ENCODE measurements around the gene ZNF628.

ZNF628 gene

GRCh38 chr19:55498246-55498840, 21.9 kb downstream of the ZNF628 start:
- Histone ChIP-seq H3K4me2 (ENCODE audit: low read length) (no peak overlapping the region), H3K9me2 (replicated peaks; ENCODE audit: control insufficient read depth, low read length) (no peaks in the 10 kb centered on the region), H3K4me3 (ENCODE audit: low read length) (no peak overlapping the region), H4K20me1 (ENCODE audit: control insufficient read depth, insufficient read depth, low read depth, low read length) (no peaks in the 10 kb centered on the region), H3K4me1 (ENCODE audit: control insufficient read depth, low read length) (peaks cover 2% of the 10 kb centered on the region), H3K9me3 (ENCODE audit: control insufficient read depth, insufficient read depth, low read length) (peaks cover 3% of the 10 kb centered on the region), H3K27ac (ENCODE audit: low read depth, low read length) (no peak overlapping the region), H3K36me3 (ENCODE audit: control insufficient read depth, low read length) (no peaks in the 10 kb centered on the region), H3K79me2 (ENCODE audit: control insufficient read depth, low read length) (no peaks in the 10 kb centered on the region), H3F3A (ENCODE audit: control insufficient read depth, insufficient read depth) (0 out of 2 replicates have a peak, but pooled peaks cover 4% of the 10 kb centered on the region), H3K27me3 (ENCODE audit: control insufficient read depth, low read length) (no peaks in the 10 kb centered on the region)
- no peak for TF ChIP-seq CTCF (IDR thresholded peaks at IDR 0.05; ENCODE audit: low read depth, low read length, poor library complexity, severe bottlenecking)
- no peak for TF ChIP-seq EZH2phosphoT487 (IDR thresholded peaks at IDR 0.05; ENCODE audit: borderline replicate concordance, low read length)

GRCh38 chr19:55500368-55500952, 24.0 kb downstream of the ZNF628 start:
- no peaks in the 10 kb centered on the region for H3K79me2 ChIP-seq (ENCODE audit: control insufficient read depth, low read length)
- no peak overlapping the region for H3K27ac ChIP-seq (ENCODE audit: low read depth, low read length)
- no peak overlapping the region for H3K4me2 ChIP-seq (ENCODE audit: low read length)
- H3K9me2 ChIP-seq (replicated peaks; ENCODE audit: control insufficient read depth, low read length): no peaks in the 10 kb centered on the region
- no peaks in the 10 kb centered on the region for H4K20me1 ChIP-seq (ENCODE audit: control insufficient read depth, insufficient read depth, low read depth, low read length)
- H3K9me3 ChIP-seq (ENCODE audit: control insufficient read depth, insufficient read depth, low read length): peaks cover 5% of the 10 kb centered on the region
- H3F3A ChIP-seq (ENCODE audit: control insufficient read depth, insufficient read depth): 0 out of 2 replicates have a peak, but pooled peaks cover 4% of the 10 kb centered on the region
- peaks cover 8% of the 10 kb centered on the region for H3K4me1 ChIP-seq (ENCODE audit: control insufficient read depth, low read length)
- H3K36me3 ChIP-seq (ENCODE audit: control insufficient read depth, low read length): no peaks in the 10 kb centered on the region
- H3K4me3 ChIP-seq (ENCODE audit: low read length): no peak overlapping the region
- H3K27me3 ChIP-seq (ENCODE audit: control insufficient read depth, low read length): no peaks in the 10 kb centered on the region
- TF ChIP-seq EZH2phosphoT487 (IDR thresholded peaks at IDR 0.05; ENCODE audit: borderline replicate concordance, low read length): no peak
- no peak for TF ChIP-seq CTCF (IDR thresholded peaks at IDR 0.05; ENCODE audit: low read depth, low read length, poor library complexity, severe bottlenecking)

- H3K9me3 ChIP-seq (ENCODE audit: control insufficient read depth, insufficient read depth, low read length): peaks cover 5% of the 10 kb centered on the region
- H3K36me3 ChIP-seq (ENCODE audit: control insufficient read depth, low read length): no peaks in the 10 kb centered on the region
- no peak overlapping the region for H3K4me3 ChIP-seq (ENCODE audit: low read length)
- no peak overlapping the region for H3K4me2 ChIP-seq (ENCODE audit: low read length)
- no peaks in the 10 kb centered on the region for H3K27me3 ChIP-seq (ENCODE audit: control insufficient read depth, low read length)
- no peaks in the 10 kb centered on the region for H3K79me2 ChIP-seq (ENCODE audit: control insufficient read depth, low read length)
- H3K9me2 ChIP-seq (replicated peaks; ENCODE audit: control insufficient read depth, low read length): no peaks in the 10 kb centered on the region
- peaks cover 8% of the 10 kb centered on the region for H3K4me1 ChIP-seq (ENCODE audit: control insufficient read depth, low read length)
- H3K27ac ChIP-seq (ENCODE audit: low read depth, low read length): no peak overlapping the region
- H4K20me1 ChIP-seq (ENCODE audit: control insufficient read depth, insufficient read depth, low read depth, low read length): no peaks in the 10 kb centered on the region
- no peak for TF ChIP-seq EZH2phosphoT487 (IDR thresholded peaks at IDR 0.05; ENCODE audit: borderline replicate concordance, low read length)
- no peak for TF ChIP-seq CTCF (IDR thresholded peaks at IDR 0.05; ENCODE audit: low read depth, low read length, poor library complexity, severe bottlenecking)
- H3F3A ChIP-seq (ENCODE audit: control insufficient read depth, insufficient read depth): 0 out of 2 replicates have a peak, but pooled peaks cover 4% of the 10 kb centered on the region
Measured at GRCh38 chr19:55502197-55502952, 26.0 kb downstream of the ZNF628 start.

All from DOHH2 (cell line).